HL-60 (cell line): Measurements from ENCODE around the gene UBXN10.

ENCODE experiments used
- DNase-seq, 2 experiments: peaks; one replicate each; pipeline ENCODE4 v3.0.0-alpha.2; 2010 to 2020; ENCODE audit warnings: low read depth in 1 of 2, low spot score in 1 of 2
- H3K27ac ChIP-seq: fragments of 250-450 bp; sonication (Bioruptor Pico); replicated peaks from 2 replicates; pipeline ENCODE4 v1.5.1; 2020; ENCODE audit warnings: mild to moderate bottlenecking, moderate library complexity
- H3K27me3 ChIP-seq: fragments of 250-450 bp; sonication (Bioruptor Pico); 2 replicates; pipeline ENCODE4 v1.5.1; 2021; ENCODE audit warnings: mild to moderate bottlenecking, moderate library complexity; ENCODE audit not compliant: insufficient read depth, poor library complexity, severe bottlenecking
- H3K4me3 ChIP-seq: replicated peaks from 2 replicates; pipeline ENCODE4 v1.5.1; 2011; ENCODE audit warnings: mild to moderate bottlenecking, control low read depth, low read length; ENCODE audit not compliant: insufficient read depth
- CTCF ChIP-seq: IDR thresholded peaks from one replicate; pipeline ENCODE4 v1.5.1; 2011; ENCODE audit warnings: low read length, control low read depth, inconsistent platforms; ENCODE audit not compliant: insufficient read depth
- GABPA ChIP-seq: IDR thresholded peaks from 2 replicates; pipeline ENCODE4 v1.6.1; 2012; ENCODE audit warnings: low read depth
- POLR2AphosphoS5 ChIP-seq: IDR thresholded peaks from 2 replicates; pipeline ENCODE4 v1.6.1; 2012; ENCODE audit warnings: low read depth
- REST ChIP-seq: IDR thresholded peaks from 2 replicates; pipeline ENCODE4 v1.6.1; 2012; ENCODE audit warnings: low read depth; ENCODE audit not compliant: insufficient replicate concordance
- SPI1 ChIP-seq: IDR thresholded peaks from 2 replicates; pipeline ENCODE4 v1.6.1; 2012; ENCODE audit warnings: low read depth, mild to moderate bottlenecking, borderline replicate concordance

UBXN10 gene

GRCh38 chr1:20220036-20220435, 34.1 kb downstream of the UBXN10 start:
- peaks cover 28% of the 10 kb centered on the region for H3K27me3 ChIP-seq
- no peak overlapping the region for H3K27ac ChIP-seq
- TF ChIP-seq REST (no peak), SPI1 (no peak), GABPA (no peak), CTCF (no peak), POLR2AphosphoS5 (no peak)
- DNase-seq = no peak
- no peak overlapping the region for H3K4me3 ChIP-seq

GRCh38 chr1:20223106-20223505, 37.2 kb downstream of the UBXN10 start:
- TF ChIP-seq SPI1 = peak; percentile 28; the same call in 1 of the 2 replicates
- TF ChIP-seq CTCF = no peak
- Histone ChIP-seq H3K4me3 (no peak overlapping the region), H3K27ac (no peak overlapping the region), H3K27me3 (peaks cover 32% of the 10 kb centered on the region)
- peak; percentile 38 to 53 for DNase-seq

- DNase-seq = no peak
These were observed 37.9 kb downstream of the UBXN10 start for GRCh38 chr1:20223551-20224419.

More at GRCh38 chr1:20223551-20224419, 37.9 kb downstream of the UBXN10 start:
- H3K4me3 ChIP-seq = no peak overlapping the region
- H3K27me3 ChIP-seq = peaks cover 26% of the 10 kb centered on the region
- no peak overlapping the region for H3K27ac ChIP-seq
- no peak for TF ChIP-seq CTCF
- no peak for TF ChIP-seq GABPA
- TF ChIP-seq SPI1 = no peak
- TF ChIP-seq REST = no peak
- no peak for TF ChIP-seq POLR2AphosphoS5
